Chondrocyte (in vitro differentiated cells): ENCODE results near the gene SLC5A8. TPM values are rescaled to one million over a fixed set of nuclear protein-coding genes. Genes with fewer than 3 reads are reported as not detected.

Source experiments
- DNase-seq: peaks from one replicate; pipeline ENCODE4 v3.0.0; 2021; ENCODE audit warnings: mixed read lengths, low spot score
- H3K27ac Mint-ChIP-seq: one replicate; pipeline ENCODE4 v1.8.0; 2021; ENCODE audit warnings: mild to moderate bottlenecking, moderate library complexity, mixed read lengths; ENCODE audit not compliant: unreplicated experiment
- H3K27me3 Mint-ChIP-seq: 2 replicates; pipeline ENCODE4 v1.8.0; 2021; ENCODE audit warnings: low read depth, mixed read lengths
- H3K36me3 Mint-ChIP-seq: 2 replicates; pipeline ENCODE4 v1.8.0; 2021; ENCODE audit warnings: low read depth, mixed read lengths
- H3K4me1 Mint-ChIP-seq: 2 replicates; pipeline ENCODE4 v1.8.0; 2021; ENCODE audit warnings: low read depth, mild to moderate bottlenecking, mixed read lengths
- H3K4me3 Mint-ChIP-seq: one replicate; pipeline ENCODE4 v1.8.0; 2021; ENCODE audit warnings: mild to moderate bottlenecking, moderate library complexity, mixed read lengths; ENCODE audit not compliant: unreplicated experiment
- H3K9me3 Mint-ChIP-seq: 2 replicates; pipeline ENCODE4 v1.8.0; 2021; ENCODE audit warnings: low read depth, mixed read lengths
- total RNA-seq: library from RNA; stranded (reverse); gene quantifications from 3 replicates; pipeline ENCODE4 v1.2.1, GENCODE V29; 2021
- TF ChIP-seq, protein P1 (sequence below): fragments of 200-600 bp; sonication (generic); IDR thresholded peaks from 2 replicates; pipeline ENCODE4 v1.5.0; 2021; ENCODE audit warnings: antibody characterized with exemption, mild to moderate bottlenecking, moderate library complexity

The SLC5A8 gene
- total RNA-seq, 1 donor from 2014 or later, result not detected

DNA sequence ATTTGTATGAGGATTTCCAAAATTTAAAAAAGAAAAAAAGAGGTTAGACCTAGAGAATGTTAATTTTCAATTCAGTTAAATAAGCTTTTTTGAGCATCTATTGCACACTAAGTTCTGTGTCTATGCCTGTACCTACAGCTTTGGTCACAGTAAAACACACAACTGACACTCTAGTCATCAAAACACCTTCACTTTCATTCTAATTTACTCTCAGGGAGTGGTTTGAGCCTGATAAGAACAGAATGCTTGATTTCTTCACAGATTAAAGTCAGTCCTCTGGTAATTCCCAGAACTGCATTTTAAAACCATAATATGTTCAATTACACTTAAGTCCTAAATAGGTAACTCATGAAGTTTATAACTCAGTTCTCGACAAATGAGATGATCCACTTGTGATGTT, 9.2 kb downstream of the SLC5A8 start:
- no peak for DNase-seq

DNA sequence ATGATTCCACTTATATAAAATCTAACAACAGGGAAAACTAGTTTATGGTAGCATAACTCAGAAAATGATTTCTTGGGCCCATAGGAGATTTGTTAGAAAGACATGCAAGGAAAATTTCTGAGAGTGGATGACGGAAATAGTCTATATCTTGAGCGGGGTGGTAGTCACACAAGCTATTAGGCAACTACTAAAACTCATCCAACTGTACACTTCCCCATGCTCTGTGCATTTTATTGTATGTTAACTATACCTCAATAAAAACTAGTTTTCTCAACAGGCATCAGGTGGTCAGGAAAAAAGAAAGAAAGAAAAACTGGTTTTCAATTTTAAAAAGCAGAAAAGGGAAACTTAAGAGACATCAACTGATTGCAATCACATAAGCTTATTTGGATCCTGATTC, 9.9 kb downstream of the SLC5A8 start:
- Mint-ChIP-seq H3K27ac (no peak overlapping the region), H3K4me3 (no peak overlapping the region), H3K36me3 (no peaks in the 10 kb centered on the region), H3K27me3 (peaks cover 40% of the 10 kb centered on the region), H3K9me3 (no peaks in the 10 kb centered on the region), H3K4me1 (no peaks in the 10 kb centered on the region)
- no peak for DNase-seq
- TF ChIP-seq, protein P1, sequence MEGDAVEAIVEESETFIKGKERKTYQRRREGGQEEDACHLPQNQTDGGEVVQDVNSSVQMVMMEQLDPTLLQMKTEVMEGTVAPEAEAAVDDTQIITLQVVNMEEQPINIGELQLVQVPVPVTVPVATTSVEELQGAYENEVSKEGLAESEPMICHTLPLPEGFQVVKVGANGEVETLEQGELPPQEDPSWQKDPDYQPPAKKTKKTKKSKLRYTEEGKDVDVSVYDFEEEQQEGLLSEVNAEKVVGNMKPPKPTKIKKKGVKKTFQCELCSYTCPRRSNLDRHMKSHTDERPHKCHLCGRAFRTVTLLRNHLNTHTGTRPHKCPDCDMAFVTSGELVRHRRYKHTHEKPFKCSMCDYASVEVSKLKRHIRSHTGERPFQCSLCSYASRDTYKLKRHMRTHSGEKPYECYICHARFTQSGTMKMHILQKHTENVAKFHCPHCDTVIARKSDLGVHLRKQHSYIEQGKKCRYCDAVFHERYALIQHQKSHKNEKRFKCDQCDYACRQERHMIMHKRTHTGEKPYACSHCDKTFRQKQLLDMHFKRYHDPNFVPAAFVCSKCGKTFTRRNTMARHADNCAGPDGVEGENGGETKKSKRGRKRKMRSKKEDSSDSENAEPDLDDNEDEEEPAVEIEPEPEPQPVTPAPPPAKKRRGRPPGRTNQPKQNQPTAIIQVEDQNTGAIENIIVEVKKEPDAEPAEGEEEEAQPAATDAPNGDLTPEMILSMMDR, result no peak

More for the DNA sequence above, 9.2 kb downstream of the SLC5A8 start:
- H3K9me3 Mint-ChIP-seq, result no peaks in the 10 kb centered on the region
- TF ChIP-seq, protein P1, result no peak
- peaks cover 42% of the 10 kb centered on the region for H3K27me3 Mint-ChIP-seq
- H3K27ac Mint-ChIP-seq, result no peak overlapping the region
- H3K36me3 Mint-ChIP-seq, result no peaks in the 10 kb centered on the region
- no peaks in the 10 kb centered on the region for H3K4me1 Mint-ChIP-seq
- H3K4me3 Mint-ChIP-seq, result no peak overlapping the region

DNA sequence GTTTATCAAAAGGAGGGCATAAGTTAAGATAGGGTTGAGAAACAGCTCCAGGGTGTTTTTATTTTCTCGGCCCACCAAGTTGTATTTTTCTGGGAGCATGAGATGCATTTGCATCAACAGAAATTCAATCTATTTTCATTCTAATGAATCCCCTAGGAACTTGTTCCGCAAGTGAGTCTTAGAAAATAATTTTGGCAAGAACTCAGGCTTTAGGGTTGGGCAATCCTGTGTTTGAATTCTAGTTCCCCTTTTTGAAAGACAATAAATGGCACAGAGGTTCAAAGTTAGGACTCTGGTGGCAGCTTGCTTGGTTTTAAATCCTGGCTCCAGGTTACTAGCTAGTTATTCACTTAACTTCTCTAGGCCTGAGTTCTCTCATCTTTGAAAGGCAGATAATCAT, 23.7 kb downstream of the SLC5A8 start:
- Mint-ChIP-seq H3K27me3 (no peaks in the 10 kb centered on the region), H3K9me3 (no peaks in the 10 kb centered on the region), H3K36me3 (no peaks in the 10 kb centered on the region), H3K27ac (no peak overlapping the region), H3K4me1 (no peaks in the 10 kb centered on the region), H3K4me3 (no peak overlapping the region)
- TF ChIP-seq, protein P1, result no peak
- no peak for DNase-seq

DNA sequence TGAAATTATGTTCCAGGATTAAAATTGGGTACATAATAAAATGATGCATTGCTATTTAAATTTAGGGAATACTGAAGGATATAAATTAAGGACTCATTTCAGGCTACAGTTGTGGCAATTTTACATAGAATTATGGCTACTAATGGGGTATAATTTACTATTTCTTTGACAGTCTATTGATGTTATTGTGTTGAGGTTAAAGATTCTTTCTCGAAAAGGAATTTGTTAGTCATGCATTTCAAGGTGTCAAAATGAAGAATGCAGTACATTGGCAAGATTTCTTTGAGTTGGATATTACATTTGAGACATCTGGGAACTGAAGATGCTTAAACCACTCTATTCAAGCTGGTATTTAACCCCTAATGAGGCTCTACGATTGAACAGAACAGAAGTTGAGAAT, 28.3 kb downstream of the SLC5A8 start:
- TF ChIP-seq, protein P1, result no peak
- DNase-seq, result no peak
- no peaks in the 10 kb centered on the region for H3K4me1 Mint-ChIP-seq

DNA sequence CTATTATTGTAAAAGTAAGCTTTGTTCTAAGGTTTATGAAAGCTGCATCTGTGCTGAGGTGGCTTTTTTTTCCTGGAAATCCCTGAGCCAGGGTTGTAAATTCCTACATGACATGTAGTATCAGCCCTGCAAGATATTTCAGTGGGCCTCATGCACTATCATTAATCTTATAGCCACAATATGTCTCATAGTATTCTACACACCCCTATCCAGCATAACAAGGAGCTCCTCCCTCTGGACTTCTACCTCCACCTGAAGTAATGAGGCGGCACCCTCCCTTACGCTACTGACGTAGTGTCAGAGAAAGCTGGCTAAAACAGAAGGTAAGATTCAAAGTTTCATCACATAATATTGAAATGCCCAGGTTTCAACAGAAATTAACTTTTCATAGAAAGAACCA, 35.5 kb downstream of the SLC5A8 start:
- TF ChIP-seq, protein P1, result no peak
- Mint-ChIP-seq H3K27me3 (peaks cover 28% of the 10 kb centered on the region), H3K9me3 (peaks cover 20% of the 10 kb centered on the region), H3K36me3 (peaks cover 6% of the 10 kb centered on the region), H3K27ac (no peak overlapping the region), H3K4me1 (no peaks in the 10 kb centered on the region), H3K4me3 (no peak overlapping the region)
- no peak for DNase-seq

More for the DNA sequence above, 28.3 kb downstream of the SLC5A8 start:
- Mint-ChIP-seq H3K9me3 (peaks cover under 1% of the 10 kb centered on the region), H3K27ac (no peak overlapping the region), H3K4me3 (no peak overlapping the region), H3K36me3 (no peaks in the 10 kb centered on the region), H3K27me3 (peaks cover 11% of the 10 kb centered on the region)
